VCaP (cell line): ENCODE data around the gene CHMP6.

Experiments
- H3K27ac ChIP-seq: fragments of 450-650 bp; 2 replicates; pipeline ENCODE4 v1.5.1; 2017
- TF ChIP-seq, protein P1 (sequence below): fragments of 450-650 bp; conservative IDR thresholded peaks from 2 replicates; pipeline ENCODE4 v1.5.1; 2017; ENCODE audit warnings: mild to moderate bottlenecking, moderate library complexity

The CHMP6 gene

DNA sequence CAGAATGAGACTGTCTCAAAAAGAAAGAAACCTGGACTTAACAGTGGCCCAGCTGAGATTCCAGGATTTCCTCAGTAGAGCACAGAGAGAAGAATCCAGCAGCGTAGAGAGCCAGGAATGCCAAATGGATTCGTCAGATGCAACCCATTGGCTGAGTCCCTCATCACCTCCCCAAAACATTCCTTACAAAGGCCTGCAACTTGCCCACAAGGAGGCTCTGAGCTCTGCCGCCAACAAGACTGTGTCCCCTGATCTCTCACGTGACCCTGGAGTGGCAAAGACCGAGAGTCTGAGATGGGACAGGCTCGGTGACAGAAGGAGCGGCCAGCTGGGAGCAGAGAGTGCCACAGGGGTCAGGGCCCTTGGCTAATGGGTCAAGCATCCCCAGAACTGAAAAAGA is 6.9 kb upstream of the CHMP6 start:
- H3K27ac ChIP-seq, result no peak overlapping the region
- TF ChIP-seq, protein P1, sequence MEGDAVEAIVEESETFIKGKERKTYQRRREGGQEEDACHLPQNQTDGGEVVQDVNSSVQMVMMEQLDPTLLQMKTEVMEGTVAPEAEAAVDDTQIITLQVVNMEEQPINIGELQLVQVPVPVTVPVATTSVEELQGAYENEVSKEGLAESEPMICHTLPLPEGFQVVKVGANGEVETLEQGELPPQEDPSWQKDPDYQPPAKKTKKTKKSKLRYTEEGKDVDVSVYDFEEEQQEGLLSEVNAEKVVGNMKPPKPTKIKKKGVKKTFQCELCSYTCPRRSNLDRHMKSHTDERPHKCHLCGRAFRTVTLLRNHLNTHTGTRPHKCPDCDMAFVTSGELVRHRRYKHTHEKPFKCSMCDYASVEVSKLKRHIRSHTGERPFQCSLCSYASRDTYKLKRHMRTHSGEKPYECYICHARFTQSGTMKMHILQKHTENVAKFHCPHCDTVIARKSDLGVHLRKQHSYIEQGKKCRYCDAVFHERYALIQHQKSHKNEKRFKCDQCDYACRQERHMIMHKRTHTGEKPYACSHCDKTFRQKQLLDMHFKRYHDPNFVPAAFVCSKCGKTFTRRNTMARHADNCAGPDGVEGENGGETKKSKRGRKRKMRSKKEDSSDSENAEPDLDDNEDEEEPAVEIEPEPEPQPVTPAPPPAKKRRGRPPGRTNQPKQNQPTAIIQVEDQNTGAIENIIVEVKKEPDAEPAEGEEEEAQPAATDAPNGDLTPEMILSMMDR, result no peak

DNA sequence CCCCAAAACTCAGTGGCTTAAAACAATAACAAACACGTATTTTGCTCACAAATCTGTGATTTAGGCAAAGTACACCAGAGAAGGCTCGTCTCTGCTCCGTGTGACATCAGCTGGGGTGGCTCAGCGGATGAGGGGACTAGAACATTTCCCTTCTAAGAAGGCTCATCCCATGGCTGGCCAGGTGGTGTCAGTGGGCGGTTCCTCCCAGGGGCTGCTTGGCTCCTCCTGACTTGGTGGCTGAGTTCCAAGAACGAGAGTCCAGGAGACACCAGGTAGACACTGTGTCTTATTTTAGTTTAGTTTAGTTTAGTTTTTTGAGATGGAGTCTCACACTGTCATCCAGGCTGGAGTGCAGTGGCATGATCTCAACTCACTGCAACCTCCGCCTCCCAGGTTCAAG is 5.6 kb upstream of the CHMP6 start:
- no peak overlapping the region for H3K27ac ChIP-seq
- TF ChIP-seq, protein P1, result no peak

DNA sequence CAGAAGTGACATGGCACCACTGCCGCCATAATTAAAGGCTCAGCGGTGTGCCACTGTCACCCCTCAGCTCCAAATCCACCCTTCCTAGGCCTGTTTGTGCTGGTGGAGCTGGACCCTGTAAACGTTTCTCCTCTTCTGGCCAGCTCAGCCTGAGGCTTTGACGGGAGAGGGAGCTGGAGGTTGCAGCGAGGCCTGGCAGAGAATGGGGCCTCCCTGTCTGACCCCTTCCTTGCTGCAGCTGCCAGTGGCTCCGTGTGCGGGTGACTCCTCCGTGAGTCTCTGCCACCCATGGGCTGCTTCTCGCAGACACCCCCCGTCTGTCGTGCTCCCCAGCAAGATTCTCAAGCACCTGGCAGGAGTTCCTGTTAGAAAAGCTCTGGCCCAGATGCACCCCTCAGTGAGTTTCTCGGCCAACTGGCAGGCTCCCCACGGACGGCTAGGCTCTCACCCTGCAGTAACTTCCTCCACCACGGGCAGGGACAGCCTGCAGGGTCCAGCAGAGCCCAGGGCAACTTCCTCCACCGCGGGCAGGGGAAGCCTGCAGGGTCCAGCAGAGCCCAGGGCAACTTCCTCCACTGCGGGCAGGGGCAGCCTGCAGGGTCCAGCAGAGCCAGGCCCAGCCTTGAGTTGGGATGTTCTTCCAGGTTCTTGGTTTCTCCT is 4.7 kb upstream of the CHMP6 start:
- H3K27ac ChIP-seq, result no peak overlapping the region
- TF ChIP-seq, protein P1, result no peak

DNA sequence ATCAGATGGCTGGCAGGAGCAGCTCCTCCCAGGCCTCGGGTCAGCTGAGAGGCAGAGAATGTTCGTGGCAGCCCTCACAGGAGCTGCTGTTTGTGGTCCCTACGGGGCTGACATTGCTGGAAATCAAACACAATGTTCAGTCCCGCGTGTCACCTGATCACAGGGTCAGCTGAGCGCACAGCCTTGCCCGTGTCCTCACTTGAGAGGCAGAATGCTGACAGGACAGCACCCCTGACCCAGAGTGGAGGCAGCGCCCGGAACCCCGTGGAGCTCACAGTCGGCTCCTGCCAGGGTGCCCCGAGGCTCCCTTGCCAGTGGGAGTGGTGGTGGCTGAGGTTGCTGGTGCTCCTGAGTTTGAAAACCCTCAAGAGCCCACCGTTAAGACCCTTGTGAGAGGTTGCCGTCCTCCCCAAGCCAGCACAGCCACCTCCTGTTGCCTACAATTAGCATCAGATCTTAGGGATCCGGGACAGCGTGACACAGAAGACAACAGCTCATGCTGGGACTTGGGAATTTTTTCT is 3.6 kb upstream of the CHMP6 start:
- peak overlapping the region; percentile 37; the same call in 1 of the 2 replicates for H3K27ac ChIP-seq
- TF ChIP-seq, protein P1, result no peak

DNA sequence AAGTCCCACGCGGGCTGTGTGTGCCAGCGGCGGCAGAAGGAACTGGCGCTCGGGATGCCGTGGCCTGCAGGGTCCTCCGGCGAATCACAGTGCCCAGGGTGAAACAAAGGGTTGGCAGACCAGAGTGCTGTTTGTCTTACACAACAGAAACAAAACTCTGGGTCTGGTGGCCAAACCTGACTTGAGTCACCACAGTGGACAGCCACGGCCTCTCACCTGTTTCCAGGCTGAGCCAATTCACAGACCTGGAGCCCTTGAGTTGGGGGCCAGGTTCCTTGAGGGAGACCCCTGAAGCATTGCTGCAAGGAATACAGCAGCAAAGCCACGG is 2.1 kb upstream of the CHMP6 start:
- TF ChIP-seq, protein P1, result no peak
- H3K27ac ChIP-seq, result peak overlapping the region; percentile 37; the same call in 1 of the 2 replicates

DNA sequence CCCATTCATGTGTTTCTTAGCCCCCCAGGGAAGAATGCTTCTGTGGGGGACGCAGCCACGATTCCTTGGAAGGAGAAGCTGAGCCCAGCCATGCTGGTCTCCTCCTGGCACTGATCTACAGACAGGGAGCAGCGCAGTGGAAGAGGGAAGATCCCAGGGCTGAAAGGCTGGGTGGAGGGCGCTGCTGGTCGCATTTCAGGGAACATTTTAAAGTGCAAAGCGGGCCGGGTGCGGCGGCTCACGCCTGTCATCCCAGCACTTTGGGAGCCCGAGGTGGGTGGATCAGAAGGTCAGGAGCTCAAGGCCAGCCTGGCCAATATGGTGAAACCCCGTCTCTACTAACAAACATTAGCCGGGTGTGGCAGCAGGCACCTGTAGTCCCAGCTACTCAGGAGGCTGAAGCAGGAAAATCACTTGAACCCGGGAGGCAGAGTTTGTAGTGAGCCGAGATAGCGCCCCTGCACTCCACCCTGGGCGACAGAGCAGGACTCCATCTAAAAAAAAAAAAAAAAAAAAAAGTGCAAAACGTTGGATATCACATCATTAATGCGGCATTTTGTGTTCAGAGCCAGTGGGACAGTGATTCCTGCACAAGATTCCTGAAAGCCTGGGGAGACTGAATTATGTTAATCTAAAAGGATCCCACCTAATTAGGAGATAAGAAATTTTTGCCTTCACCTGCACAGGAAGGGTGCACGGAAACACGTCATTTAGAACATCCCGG is 558 bp upstream of the CHMP6 start:
- TF ChIP-seq, protein P1, result no peak
- peak overlapping the region; percentile 87 for H3K27ac ChIP-seq

DNA sequence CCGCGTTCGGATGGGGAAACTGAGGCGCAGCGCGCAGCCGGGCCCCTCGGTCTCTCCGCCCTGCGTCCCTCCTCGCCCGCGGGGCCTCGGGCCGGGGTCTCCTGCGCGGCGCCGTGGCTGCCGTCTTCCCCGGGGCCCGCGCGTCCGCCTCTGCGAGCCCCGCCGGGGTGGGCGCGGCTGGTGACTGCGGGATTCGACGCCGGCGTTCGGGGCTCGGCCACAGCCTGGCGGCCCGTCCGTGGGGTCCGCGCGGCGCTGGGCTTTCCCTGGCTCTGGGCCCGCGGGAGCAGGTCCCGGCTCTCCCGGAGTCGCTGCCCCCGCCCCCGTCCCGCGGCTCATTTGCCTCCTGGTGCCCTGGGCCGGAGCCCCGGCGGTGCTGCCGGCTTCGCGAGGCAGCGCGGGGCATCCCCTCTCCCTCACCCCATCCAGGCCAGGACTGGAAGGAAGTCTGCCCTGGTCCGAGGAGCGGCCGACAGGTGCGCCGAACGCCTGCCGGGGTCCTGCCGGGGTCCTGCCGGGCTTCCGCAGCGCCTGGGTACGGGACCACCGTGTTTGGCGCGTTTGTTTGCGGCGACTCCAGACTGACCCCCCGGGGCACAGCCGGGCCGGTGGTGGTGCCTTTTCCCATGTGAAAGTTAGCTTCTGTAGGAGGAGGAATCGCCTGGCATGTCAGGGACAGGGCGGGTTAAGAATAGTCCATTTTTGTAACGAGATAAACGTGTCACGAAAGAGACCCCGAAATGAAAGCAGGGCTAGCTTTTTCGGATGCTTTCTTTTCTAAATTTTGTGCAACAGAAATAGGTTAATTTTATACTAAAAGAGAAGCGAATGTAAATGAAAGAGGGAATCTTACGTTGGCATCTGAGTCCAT is 671 bp downstream of the CHMP6 start:
- TF ChIP-seq, protein P1, result no peak
- H3K27ac ChIP-seq, result peak overlapping the region; percentile 87
